HCT116 (cell line): ENCODE results near the gene MORN1. TPM values are rescaled to one million over a fixed set of nuclear protein-coding genes. Genes with fewer than 3 reads are reported as not detected.

Source experiments
- ATAC-seq: fragments of 200-7000 bp; cut with Tn5 transposase; 2 replicates; pipeline ENCODE4 v1.9.1; 2020; ENCODE audit warnings: mild to moderate bottlenecking, moderate library complexity
- BruUV-seq: library from RNA; stranded (reverse); fragments of 400-500 nt; replicated peaks from 2 replicates; lab custom pipeline; 2021; lab: Mats Ljungman, UMichigan
- CTCF ChIA-PET: fragments of 300-600 bp; sonication (Branson Sonifier 250); formaldehyde crosslinking; loops from one replicate; lab custom pipeline; 2021; ENCODE audit warnings: antibody characterized with exemption; lab: Charles Lee
- POLR2A ChIA-PET: fragments of 300-600, 350-600 bp; sonication (Branson Sonifier 250); formaldehyde crosslinking; loops from one replicate; lab custom pipeline; 2021; ENCODE audit warnings: antibody characterized with exemption; lab: Charles Lee
- RAD21 ChIA-PET, 2 experiments: fragments of 300-600 bp; sonication (Branson Sonifier 250); formaldehyde crosslinking; loops; one replicate each; lab custom pipeline; 2023; ENCODE audit warnings: low total read pairs in 2 of 2; ENCODE audit not compliant: uncharacterized antibody in 2 of 2, unreplicated experiment in 2 of 2, low non-redundant PET in 1 of 2; lab: Charles Lee
- DNase-seq: peaks from one replicate; pipeline ENCODE4 v3.0.0-alpha.2; 2010; ENCODE audit warnings: low read depth, low spot score
- H2AFZ ChIP-seq: fragments of 200-600 bp; shearing (Covaris generic), sonication (generic); 2 replicates; pipeline ENCODE4 v1.6.1; 2017; ENCODE audit warnings: low read depth, mixed run types, mixed read lengths, antibody characterized with exemption, low read length; ENCODE audit not compliant: poor library complexity, severe bottlenecking
- H3K27ac ChIP-seq: 2 replicates; pipeline ENCODE4 v1.5.1; 2012; ENCODE audit warnings: low read depth, low read length
- H3K27me3 ChIP-seq: fragments of 200-600 bp; sonication (generic); 2 replicates; pipeline ENCODE4 v1.6.1; 2016; ENCODE audit warnings: mixed run types, low read length, mixed read lengths; ENCODE audit not compliant: insufficient read depth
- H3K36me3 ChIP-seq, 2 experiments: fragments of 200-500 bp in 1 of 2; fragments of 200-600 bp in 1 of 2; sonication (Bioruptor generic) in 1 of 2; sonication (generic) in 1 of 2; 2 replicates each; pipeline versions ENCODE4 v1.5.1 to v1.6.1; 2014 to 2016; ENCODE audit warnings: low read length in 2 of 2, inconsistent platforms in 1 of 2, mixed read lengths in 1 of 2, mixed run types in 1 of 2; ENCODE audit not compliant: insufficient read depth in 2 of 2, control insufficient read depth in 1 of 2
- H3K4me1 ChIP-seq, 2 experiments: fragments of 200-600 bp in 1 of 2; sonication (generic) in 1 of 2; 2 replicates each; pipeline versions ENCODE4 v1.5.1 to v1.6.1; 2012 to 2017; ENCODE audit warnings: low read length in 2 of 2, inconsistent platforms in 1 of 2, mild to moderate bottlenecking in 1 of 2, mixed read lengths in 1 of 2, mixed run types in 1 of 2, moderate library complexity in 1 of 2; ENCODE audit not compliant: insufficient read depth in 2 of 2, control insufficient read depth in 1 of 2
- H3K4me2 ChIP-seq: fragments of 200-600 bp; sonication (generic); 2 replicates; pipeline ENCODE4 v1.6.1; 2017; ENCODE audit warnings: mixed run types, low read length, mixed read lengths
- H3K4me3 ChIP-seq, 2 experiments: fragments of 200-600 bp in 1 of 2; sonication (generic) in 1 of 2; replicated peaks in 1 of 2; 2 replicates each; pipeline ENCODE4 v1.5.1; 2011 to 2016; ENCODE audit warnings: low read length in 2 of 2, control low read depth in 1 of 2, low read depth in 1 of 2, mild to moderate bottlenecking in 1 of 2, mixed read lengths in 1 of 2, mixed run types in 1 of 2
- H3K79me2 ChIP-seq: fragments of 200-600 bp; sonication (generic); 2 replicates; pipeline ENCODE4 v1.6.1; 2017; ENCODE audit warnings: mild to moderate bottlenecking, mixed run types, low read length, moderate library complexity, mixed read lengths; ENCODE audit not compliant: insufficient read depth
- H3K9ac ChIP-seq: fragments of 200-600 bp; sonication (generic); 2 replicates; pipeline ENCODE4 v1.6.1; 2016; ENCODE audit warnings: low read length, mixed read lengths
- H3K9me2 ChIP-seq: fragments of 200-600 bp; sonication (generic), shearing (Covaris generic); 2 replicates; pipeline ENCODE4 v1.6.1; 2017; ENCODE audit warnings: mixed run types, mild to moderate bottlenecking, moderate library complexity; ENCODE audit not compliant: insufficient read depth
- H3K9me3 ChIP-seq, 2 experiments: fragments of 200-500 bp in 1 of 2; fragments of 200-600 bp in 1 of 2; sonication (Bioruptor generic) in 1 of 2; sonication (generic) in 1 of 2; 2 replicates each; pipeline ENCODE4 v1.6.1; 2014 to 2017; ENCODE audit warnings: low read length in 2 of 2, mixed read lengths in 2 of 2, inconsistent platforms in 1 of 2, low read depth in 1 of 2, mild to moderate bottlenecking in 1 of 2, mixed run types in 1 of 2, moderate library complexity in 1 of 2; ENCODE audit not compliant: control insufficient read depth in 1 of 2, insufficient read depth in 1 of 2
- H4K20me1 ChIP-seq: fragments of 200-600 bp; sonication (generic), shearing (Covaris generic); 2 replicates; pipeline ENCODE4 v1.6.1; 2017; ENCODE audit warnings: mixed run types, mild to moderate bottlenecking, moderate library complexity; ENCODE audit not compliant: insufficient read depth
- ATF3 ChIP-seq: IDR thresholded peaks from 2 replicates; pipeline ENCODE4 v1.6.1; 2012
- CBX3 ChIP-seq: IDR thresholded peaks from 2 replicates; pipeline ENCODE4 v1.6.1; 2012; ENCODE audit warnings: low read depth
- CTCF ChIP-seq, 3 experiments: fragments of 200-600 bp in 1 of 3; sonication (generic) in 1 of 3; IDR thresholded peaks in 2 of 3; conservative IDR thresholded peaks in 1 of 3; 2 replicates each; pipeline ENCODE4 v1.5.1; 2012 to 2017; ENCODE audit warnings: low read depth in 2 of 3, low read length in 2 of 3, antibody characterized with exemption in 1 of 3, borderline replicate concordance in 1 of 3, control low read depth in 1 of 3, mild to moderate bottlenecking in 1 of 3, mixed read lengths in 1 of 3, mixed run types in 1 of 3, moderate library complexity in 1 of 3; ENCODE audit not compliant: insufficient read depth in 1 of 3
- EGR1 ChIP-seq: IDR thresholded peaks from 2 replicates; pipeline ENCODE4 v1.6.1; 2012; ENCODE audit warnings: low read depth
- EZH2 ChIP-seq: fragments of 200-600 bp; sonication (generic); IDR thresholded peaks from 2 replicates; pipeline ENCODE4 v1.6.1; 2017; ENCODE audit warnings: antibody characterized with exemption, mixed run types
- JUND ChIP-seq: IDR thresholded peaks from 2 replicates; pipeline ENCODE4 v1.6.1; 2012
- POLR2AphosphoS5 ChIP-seq: IDR thresholded peaks from 2 replicates; pipeline ENCODE4 v1.6.1; 2011; ENCODE audit warnings: mild to moderate bottlenecking, low read depth, low read length, moderate library complexity
- SIN3A ChIP-seq: IDR thresholded peaks from 2 replicates; pipeline ENCODE4 v1.6.1; 2012; ENCODE audit warnings: low read depth
- SP1 ChIP-seq: IDR thresholded peaks from 2 replicates; pipeline ENCODE4 v1.6.1; 2012; ENCODE audit warnings: low read depth
- SRF ChIP-seq: IDR thresholded peaks from 2 replicates; pipeline ENCODE4 v1.6.1; 2012; ENCODE audit warnings: low read depth
- TCF7L2 ChIP-seq: IDR thresholded peaks from 2 replicates; pipeline ENCODE4 v1.7.0; 2011; ENCODE audit warnings: borderline replicate concordance, inconsistent platforms; ENCODE audit not compliant: insufficient read depth, insufficient read length; ENCODE audit errors: extremely low read depth
- YY1 ChIP-seq: IDR thresholded peaks from 2 replicates; pipeline ENCODE4 v1.6.1; 2011; ENCODE audit warnings: low read length, low read depth, moderate library complexity, mild to moderate bottlenecking; ENCODE audit not compliant: insufficient replicate concordance; ENCODE audit errors: extremely low read depth
- ZBTB33 ChIP-seq: IDR thresholded peaks from 2 replicates; pipeline ENCODE4 v1.6.1; 2011; ENCODE audit warnings: mild to moderate bottlenecking, low read length, moderate library complexity; ENCODE audit not compliant: insufficient replicate concordance; ENCODE audit errors: extremely low read depth
- ZFX ChIP-seq: fragments of 450-650 bp; IDR thresholded peaks from 2 replicates; pipeline ENCODE4 v1.6.1; 2017
- intact Hi-C: fragments of 100-400 bp; cut with micrococcal nuclease; formaldehyde crosslinking; loops from 2 replicates; pipeline ENCODE4 v1.10.0; 2022
- total RNA-seq: library from RNA; stranded (reverse); gene quantifications from one replicate; pipeline ENCODE4 v1.2.1, GENCODE V29; 2021; ENCODE audit not compliant: unreplicated experiment
- TF ChIP-seq, protein P1 (sequence below): IDR thresholded peaks from 2 replicates; pipeline ENCODE4 v1.6.1; 2012; ENCODE audit warnings: low read depth
- TF ChIP-seq, protein P2 (sequence below): IDR thresholded peaks from 2 replicates; pipeline ENCODE4 v1.6.1; 2012

The MORN1 gene
- total RNA-seq, 1 experiment from 2014 or later: 21.4 TPM

DNA sequence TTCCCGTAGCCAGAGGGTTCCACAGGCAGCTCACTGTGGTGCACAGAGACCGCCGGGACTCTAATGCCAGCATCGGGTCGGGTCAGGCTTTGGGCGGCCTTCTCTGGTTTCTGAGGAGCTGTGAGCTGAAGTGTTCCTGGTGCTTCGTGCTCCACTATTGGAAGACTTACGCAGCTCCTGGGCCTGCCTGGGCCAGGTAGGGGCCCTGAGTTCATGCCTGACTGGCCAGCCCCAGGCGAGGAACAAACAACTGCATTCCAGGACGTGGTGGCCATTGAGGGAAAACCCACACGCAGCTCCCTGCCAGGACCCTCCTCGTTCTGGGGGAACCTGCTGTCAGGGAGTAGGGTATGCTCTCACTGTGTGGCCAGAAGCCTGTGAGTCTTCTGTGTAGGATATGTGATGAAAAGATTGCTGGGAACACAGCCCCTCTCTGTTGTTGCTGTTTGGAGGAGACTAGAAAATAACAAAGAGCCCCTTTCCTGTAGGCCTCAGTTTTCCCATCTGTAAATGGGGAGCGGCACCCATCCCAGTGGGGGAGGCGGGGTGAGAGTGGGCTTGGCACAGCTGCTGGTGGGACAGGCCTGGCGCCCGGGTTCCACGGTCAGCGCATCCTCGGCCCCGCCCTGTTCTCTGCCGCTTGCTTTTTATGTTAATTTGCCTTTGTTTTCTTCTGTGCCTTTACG lies 8.7 kb upstream of the MORN1 start:
- no peak overlapping the region for H3K9ac ChIP-seq
- H3K9me2 ChIP-seq: no peaks in the 10 kb centered on the region
- H3K27ac ChIP-seq: no peak overlapping the region
- no peaks in the 10 kb centered on the region for H4K20me1 ChIP-seq
- H3K27me3 ChIP-seq: no peaks in the 10 kb centered on the region
- ATAC-seq (no peak), DNase-seq (no peak)
- H2AFZ ChIP-seq: no peak overlapping the region
- no peaks in the 10 kb centered on the region for H3K4me1 ChIP-seq
- H3K79me2 ChIP-seq: peaks cover 50% of the 10 kb centered on the region; the same call in 1 of the 2 replicates
- ChIA-PET POLR2A (no interaction called here), CTCF (no interaction called here), RAD21 (no interaction called here)
- no peaks in the 10 kb centered on the region for H3K9me3 ChIP-seq
- H3K36me3 ChIP-seq: peaks cover 35 to 43% of the 10 kb centered on the region in 2 experiments
- intact Hi-C loops: no loop called here
- no peak overlapping the region for H3K4me3 ChIP-seq
- BruUV-seq: no TSS peak
- H3K4me2 ChIP-seq: no peak overlapping the region
- no peak for TF ChIP-seq ZFX
- no peak for TF ChIP-seq JUND
- no peak for TF ChIP-seq YY1
- no peak for TF ChIP-seq SIN3A
- TF ChIP-seq SRF: no peak
- TF ChIP-seq CBX3: no peak
- no peak for TF ChIP-seq SP1
- no peak for TF ChIP-seq ATF3
- TF ChIP-seq, protein P1, sequence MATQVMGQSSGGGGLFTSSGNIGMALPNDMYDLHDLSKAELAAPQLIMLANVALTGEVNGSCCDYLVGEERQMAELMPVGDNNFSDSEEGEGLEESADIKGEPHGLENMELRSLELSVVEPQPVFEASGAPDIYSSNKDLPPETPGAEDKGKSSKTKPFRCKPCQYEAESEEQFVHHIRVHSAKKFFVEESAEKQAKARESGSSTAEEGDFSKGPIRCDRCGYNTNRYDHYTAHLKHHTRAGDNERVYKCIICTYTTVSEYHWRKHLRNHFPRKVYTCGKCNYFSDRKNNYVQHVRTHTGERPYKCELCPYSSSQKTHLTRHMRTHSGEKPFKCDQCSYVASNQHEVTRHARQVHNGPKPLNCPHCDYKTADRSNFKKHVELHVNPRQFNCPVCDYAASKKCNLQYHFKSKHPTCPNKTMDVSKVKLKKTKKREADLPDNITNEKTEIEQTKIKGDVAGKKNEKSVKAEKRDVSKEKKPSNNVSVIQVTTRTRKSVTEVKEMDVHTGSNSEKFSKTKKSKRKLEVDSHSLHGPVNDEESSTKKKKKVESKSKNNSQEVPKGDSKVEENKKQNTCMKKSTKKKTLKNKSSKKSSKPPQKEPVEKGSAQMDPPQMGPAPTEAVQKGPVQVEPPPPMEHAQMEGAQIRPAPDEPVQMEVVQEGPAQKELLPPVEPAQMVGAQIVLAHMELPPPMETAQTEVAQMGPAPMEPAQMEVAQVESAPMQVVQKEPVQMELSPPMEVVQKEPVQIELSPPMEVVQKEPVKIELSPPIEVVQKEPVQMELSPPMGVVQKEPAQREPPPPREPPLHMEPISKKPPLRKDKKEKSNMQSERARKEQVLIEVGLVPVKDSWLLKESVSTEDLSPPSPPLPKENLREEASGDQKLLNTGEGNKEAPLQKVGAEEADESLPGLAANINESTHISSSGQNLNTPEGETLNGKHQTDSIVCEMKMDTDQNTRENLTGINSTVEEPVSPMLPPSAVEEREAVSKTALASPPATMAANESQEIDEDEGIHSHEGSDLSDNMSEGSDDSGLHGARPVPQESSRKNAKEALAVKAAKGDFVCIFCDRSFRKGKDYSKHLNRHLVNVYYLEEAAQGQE: no peak
- no peak for TF ChIP-seq CTCF (IDR thresholded peaks at IDR 0.05 in 2 of 3, conservative IDR thresholded peaks at IDR 0.05 in 1 of 3; ENCODE audit: borderline replicate concordance in 1 of 3, insufficient read depth in 1 of 3, low read depth in 2 of 3, low read length in 2 of 3)
- no peak for TF ChIP-seq EGR1
- no peak for TF ChIP-seq TCF7L2
- no peak for TF ChIP-seq EZH2
- TF ChIP-seq, protein P2, sequence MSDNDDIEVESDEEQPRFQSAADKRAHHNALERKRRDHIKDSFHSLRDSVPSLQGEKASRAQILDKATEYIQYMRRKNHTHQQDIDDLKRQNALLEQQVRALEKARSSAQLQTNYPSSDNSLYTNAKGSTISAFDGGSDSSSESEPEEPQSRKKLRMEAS: no peak
- no peak for TF ChIP-seq POLR2AphosphoS5
- no peak for TF ChIP-seq ZBTB33
